GM12878 (cell line): ENCODE data around the gene WDFY3. TPM values are rescaled to one million over a fixed set of nuclear protein-coding genes. Genes with fewer than 3 reads are reported as not detected.

Experiments
- ATAC-seq: fragments of 200-7000 bp; cut with Tn5 transposase; 3 replicates; pipeline ENCODE4 v1.9.1; 2020; ENCODE audit warnings: mild to moderate bottlenecking, moderate library complexity
- BruUV-seq: library from RNA; stranded (reverse); fragments of 400-500 nt; replicated peaks from 2 replicates; lab custom pipeline; 2021; lab: Mats Ljungman, UMichigan
- CTCF ChIA-PET: fragments of 300-600 bp; sonication (Branson Sonifier 250); formaldehyde crosslinking; extraction: SDS; loops from one replicate; lab custom pipeline; 2021; ENCODE audit warnings: inconsistent platforms; lab: Yijun Ruan, JAX
- POLR2A ChIA-PET: fragments of 350-600 bp; formaldehyde crosslinking; extraction: SDS; loops from one replicate; lab custom pipeline; 2021; ENCODE audit warnings: inconsistent platforms; lab: Charles Lee
- RAD21 ChIA-PET: fragments of 300-600 bp; sonication (Branson Sonifier 250); formaldehyde crosslinking; loops from one replicate; lab custom pipeline; 2023; ENCODE audit warnings: antibody characterized with exemption; ENCODE audit not compliant: unreplicated experiment; lab: Charles Lee
- SMC1A ChIA-PET: fragments of 300-600 bp; sonication (Branson Sonifier 250); formaldehyde crosslinking; loops from one replicate; lab custom pipeline; 2023; ENCODE audit not compliant: unreplicated experiment, uncharacterized antibody; lab: Charles Lee
- DNase-seq: peaks from one replicate; pipeline ENCODE4 v3.0.0-alpha.2; 2011; ENCODE audit warnings: low read depth, low spot score
- FAIRE-seq: peaks from 3 replicates; lab custom pipeline; 2011; peaks lifted over from hg19 to GRCh38; lab: Jason Lieb, UNC
- H2AFZ ChIP-seq: 2 replicates; pipeline ENCODE4 v1.6.0; 2011; ENCODE audit warnings: low read depth, low read length, control low read depth; ENCODE audit not compliant: control insufficient read depth
- H3K27ac ChIP-seq: 2 replicates; pipeline ENCODE4 v1.5.1; 2011; ENCODE audit warnings: control low read depth; ENCODE audit not compliant: control insufficient read depth, insufficient read depth
- H3K27me3 ChIP-seq, 2 experiments: replicated peaks in 1 of 2; 2 replicates each; pipeline versions ENCODE4 v1.6.0 to v1.6.1; 2011; ENCODE audit warnings: low read length in 1 of 2; ENCODE audit not compliant: control insufficient read depth in 2 of 2, insufficient read depth in 2 of 2
- H3K36me3 ChIP-seq, 2 experiments: 2 replicates each; pipeline ENCODE4 v1.5.1; 2011; ENCODE audit warnings: low read length in 1 of 2; ENCODE audit not compliant: control insufficient read depth in 2 of 2, insufficient read depth in 2 of 2
- H3K4me1 ChIP-seq: 2 replicates; pipeline ENCODE4 v1.6.1; 2011; ENCODE audit warnings: mild to moderate bottlenecking, low read length, moderate library complexity, mixed read lengths; ENCODE audit not compliant: control insufficient read depth, insufficient read depth
- H3K4me2 ChIP-seq: 2 replicates; pipeline ENCODE4 v1.6.0; 2011; ENCODE audit warnings: control low read depth; ENCODE audit not compliant: control insufficient read depth, insufficient read depth
- H3K4me3 ChIP-seq: fragments of 200-600 bp; sonication (generic); 2 replicates; pipeline ENCODE4 v1.5.1; 2016
- H3K79me2 ChIP-seq: 2 replicates; pipeline ENCODE4 v1.6.0; 2011; ENCODE audit warnings: low read length; ENCODE audit not compliant: control insufficient read depth, insufficient read depth
- H3K9ac ChIP-seq: 2 replicates; pipeline ENCODE4 v1.8.0; 2011; ENCODE audit warnings: low read length, control low read depth, mixed read lengths; ENCODE audit not compliant: control insufficient read depth, insufficient read depth
- H3K9me3 ChIP-seq: replicated peaks from 3 replicates; pipeline ENCODE4 v1.5.1; 2011; ENCODE audit warnings: mild to moderate bottlenecking, low read length; ENCODE audit not compliant: control insufficient read depth, insufficient read depth
- H4K20me1 ChIP-seq: 2 replicates; pipeline ENCODE4 v1.6.0; 2011; ENCODE audit not compliant: control insufficient read depth, insufficient read depth
- BCL3 ChIP-seq: IDR thresholded peaks from 2 replicates; pipeline ENCODE4 v1.6.1; 2011; ENCODE audit warnings: borderline replicate concordance, low read depth, mild to moderate bottlenecking, moderate library complexity, low read length; ENCODE audit not compliant: insufficient read depth, poor library complexity, severe bottlenecking
- CHD2 ChIP-seq: IDR thresholded peaks from 2 replicates; pipeline ENCODE4 v1.6.1; 2011; ENCODE audit warnings: low read depth, low read length, improper control_type of control experiment, borderline replicate concordance
- E2F4 ChIP-seq: IDR thresholded peaks from 2 replicates; pipeline ENCODE4 v1.6.1; 2012; ENCODE audit warnings: low read depth, low read length, improper control_type of control experiment
- HDGF ChIP-seq: fragments of 450-650 bp; IDR thresholded peaks from 2 replicates; pipeline ENCODE4 v1.6.1; 2016; ENCODE audit warnings: antibody characterized with exemption
- IKZF2 ChIP-seq, 2 experiments: fragments of 450-650 bp; IDR thresholded peaks; 2 replicates each; pipeline ENCODE4 v1.6.1; 2017; ENCODE audit warnings: mild to moderate bottlenecking in 2 of 2, moderate library complexity in 2 of 2
- KAT2A ChIP-seq: conservative IDR thresholded peaks from 2 replicates; pipeline ENCODE4 v1.6.1; 2011; ENCODE audit warnings: low read depth, low read length; ENCODE audit not compliant: control insufficient read depth
- KDM1A ChIP-seq: fragments of 200-600 bp; sonication (generic); IDR thresholded peaks from 2 replicates; pipeline ENCODE4 v1.6.1; 2016; ENCODE audit warnings: borderline replicate concordance
- MLLT1 ChIP-seq: fragments of 450-650 bp; IDR thresholded peaks from 2 replicates; pipeline ENCODE4 v1.6.1; 2016; ENCODE audit warnings: mild to moderate bottlenecking
- NR2F1 ChIP-seq: fragments of 450-650 bp; conservative IDR thresholded peaks from 2 replicates; pipeline ENCODE4 v1.6.1; 2017; ENCODE audit warnings: mild to moderate bottlenecking
- POLR2A ChIP-seq: IDR thresholded peaks from 2 replicates; pipeline ENCODE4 v1.6.1; 2011; ENCODE audit warnings: low read depth, mild to moderate bottlenecking, low read length
- STAT1 ChIP-seq: fragments of 450-650 bp; conservative IDR thresholded peaks from 2 replicates; pipeline ENCODE4 v1.6.1; 2014; ENCODE audit warnings: antibody characterized with exemption, mild to moderate bottlenecking
- TCF3 ChIP-seq: IDR thresholded peaks from 2 replicates; pipeline ENCODE4 v1.6.1; 2012; ENCODE audit warnings: low read depth, mild to moderate bottlenecking, low read length, borderline replicate concordance; ENCODE audit not compliant: insufficient read depth
- USF2 ChIP-seq: IDR thresholded peaks from 2 replicates; pipeline ENCODE4 v1.6.1; 2011; ENCODE audit warnings: low read depth, low read length, improper control_type of control experiment, borderline replicate concordance
- ZBED1 ChIP-seq: IDR thresholded peaks from 2 replicates; pipeline ENCODE4 v1.6.1; 2016; ENCODE audit warnings: borderline replicate concordance
- ZBTB40 ChIP-seq: fragments of 450-650 bp; IDR thresholded peaks from 2 replicates; pipeline ENCODE4 v1.6.1; 2016; ENCODE audit warnings: mild to moderate bottlenecking, moderate library complexity, borderline replicate concordance
- ZNF274 ChIP-seq: IDR thresholded peaks from one replicate; pipeline ENCODE4 v1.8.0; 2011; ENCODE audit not compliant: insufficient read length, insufficient read depth
- ZNF384 ChIP-seq: IDR thresholded peaks from 2 replicates; pipeline ENCODE4 v1.6.1; 2012; ENCODE audit warnings: low read depth, mild to moderate bottlenecking, low read length, improper control_type of control experiment, borderline replicate concordance
- WGBS: methylation state at CpG from one replicate; pipeline ENCODE4 v1.1.6; 2016; ENCODE audit warnings: low lambda C conversion rate; ENCODE audit not compliant: insufficient replicate concordance, insufficient coverage; ENCODE audit errors: missing lambda C conversion rate; 5-methylcytosine and 5-hydroxymethylcytosine counted together
- in situ Hi-C: fragments of 300-500 bp; cut with MboI; formaldehyde crosslinking; loops from 9 replicates; pipeline ENCODE4 v1.14.3; 2018; ENCODE audit warnings: mixed read lengths
- intact Hi-C: fragments of 100-400 bp; cut with micrococcal nuclease; formaldehyde crosslinking; loops from one replicate; pipeline ENCODE4 v1.14.2; 2022; ENCODE audit not compliant: unreplicated experiment
- polyA plus RNA-seq, 11 experiments: library from polyadenylated mRNA; depleted of rRNA in 4 of 11; unstranded in 6 of 11; stranded (reverse) in 5 of 11; fragments of >200 nt; fragmentation: Nextera tagmentation in 4 of 11; fragmentation: Illumina TruSeq in 1 of 11; extraction: Ambion mirVana in 4 of 11; extraction: Trizol in 1 of 11; gene quantifications; 1 replicate in 1 of 11; 2 replicates in 10 of 11; pipeline versions ENCODE4 v1.2.1 to v1.2.3, GENCODE V29; 2011 to 2016; ENCODE audit warnings: inconsistent platforms in 2 of 11, missing spikeins in 2 of 11, low read depth in 1 of 11
- total RNA-seq, 4 experiments: library from RNA; depleted of rRNA in 3 of 4; stranded (reverse); fragments of >200 nt in 3 of 4; fragmentation: Illumina TruSeq in 1 of 4; extraction: Trizol in 1 of 4; gene quantifications; 2 replicates each; pipeline versions ENCODE4 v1.2.1 to v1.2.3, GENCODE V29; 2013 to 2021

The WDFY3 gene
- total and polyA plus RNA-seq, 10 of the 15 experiments (the other 5 are each of a cell fraction or from before 2014, with no cell fraction given) = 0.01 to 0.23 (median 0.12) TPM; not detected in 2

GRCh38 chr4:84782517-84782916 is 184.0 kb downstream of the WDFY3 start:
- SMC1A ChIA-PET = no interaction called here
- TF ChIP-seq STAT1 (no peak), CHD2 (no peak), IKZF2 (IDR thresholded peaks at IDR 0.05) (no peak), NR2F1 (no peak), KAT2A (no peak), ZBED1 (no peak), ZNF274 (no peak), ZBTB40 (no peak), MLLT1 (no peak), HDGF (no peak), E2F4 (no peak), USF2 (no peak), KDM1A (no peak), POLR2A (no peak), ZNF384 (no peak), TCF3 (no peak), BCL3 (no peak)

More at GRCh38 chr4:84782517-84782916, 184.0 kb downstream of the WDFY3 start:
- DNase-seq (no peak), ATAC-seq (no peak), FAIRE-seq (no peak)
- H3K4me2 ChIP-seq = no peak overlapping the region
- H3K9me3 ChIP-seq = no peaks in the 10 kb centered on the region
- intact Hi-C loops (no loop called here), in situ Hi-C loops (no loop called here)
- no peaks in the 10 kb centered on the region; a peak in 1 of 4 replicates for H3K27me3 ChIP-seq
- POLR2A ChIA-PET = no interaction called here
- no peak overlapping the region for H3K27ac ChIP-seq
- RAD21 ChIA-PET = no interaction called here
- CTCF ChIA-PET = no interaction called here
- BruUV-seq = no TSS peak
- no peaks in the 10 kb centered on the region for H3K4me1 ChIP-seq
- 59% methylated on average over 4 of the region's 4 CpGs for WGBS
- no peak overlapping the region for H3K9ac ChIP-seq
- no peaks in the 10 kb centered on the region for H3K36me3 ChIP-seq
- no peaks in the 10 kb centered on the region for H4K20me1 ChIP-seq
- no peak overlapping the region for H2AFZ ChIP-seq
- no peaks in the 10 kb centered on the region for H3K79me2 ChIP-seq
- H3K4me3 ChIP-seq = no peak overlapping the region
